Heart left ventricle (tissue), 13 donors: ENCODE results near the gene RNF31.

Experiments used
- POLR2A ChIP-seq, 2 donors: fragments of 450-650 bp; IDR thresholded peaks; one replicate each; pipeline ENCODE4 v1.6.1; 2017; ENCODE audit warnings: antibody characterized with exemption in 2 of 2, mild to moderate bottlenecking in 2 of 2, moderate library complexity in 2 of 2
- TF ChIP-seq, protein P1 (sequence below), 12 donors: fragments of 200-600 bp; sonication (generic) in 4 of 12; IDR thresholded peaks; one replicate each; pipeline versions ENCODE4 v1.5.0 to v1.8.0; 2018 to 2022; ENCODE audit warnings: antibody characterized with exemption in 12 of 12, mild to moderate bottlenecking in 5 of 12
- donor health status: ischemic (EF 13 %, LVEDD 7.1; RV severe dilation, severe dysfunction).
- donor health status: DM: no; HTN: yes; CAD: no.
- donor health status: DM: no; HTN: no; CAD: no.
- donor health status: ischemic (EF 25% LVEDD 6.9; RV normal size, moderate dysfunction).
- donor health status: ischemic (EF 25% LVEDD 5.7; RV mildly dilated, moderate dysfunction).
- donor health status: ischemic (EF 35%, LVEDD 5.7; RV mildly dilated, moderate dysfunction).
- donor health status: nonischemic (EF 11% LVEDD 7.7; RV severe dilation, severe dysfunction).
- donor health status: DM: yes; HTN: yes; CAD: no.
- donor health status: PGD.
- donor health status: ischemic (EF 29% LVEDD 5.4; RV normal size, mild dysfunction).
- donor health status: nonischemic (EF 23%, LVEDD 6.1; RV moderate dilation, normal function).

DNA sequence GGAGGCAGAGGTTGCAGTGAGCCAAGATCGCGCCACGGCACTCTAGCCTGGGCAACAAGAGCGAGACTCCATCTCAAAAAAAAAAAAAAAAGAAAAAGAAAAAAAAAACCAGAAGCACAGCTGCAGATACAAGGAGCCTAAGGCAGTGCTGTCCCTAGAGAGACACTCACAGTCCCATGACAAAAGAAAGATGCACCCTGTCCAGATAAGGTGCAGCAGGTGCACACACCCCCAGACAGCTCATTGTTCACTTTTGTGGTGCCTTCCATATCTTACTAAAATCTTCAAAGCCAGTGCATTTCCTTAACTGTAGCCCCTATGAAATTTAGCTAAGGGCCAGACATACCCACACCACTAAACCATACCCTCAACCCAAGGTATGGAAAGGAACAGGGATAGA lies 24.9 kb upstream of the RNF31 start:
- TF ChIP-seq, protein P1, sequence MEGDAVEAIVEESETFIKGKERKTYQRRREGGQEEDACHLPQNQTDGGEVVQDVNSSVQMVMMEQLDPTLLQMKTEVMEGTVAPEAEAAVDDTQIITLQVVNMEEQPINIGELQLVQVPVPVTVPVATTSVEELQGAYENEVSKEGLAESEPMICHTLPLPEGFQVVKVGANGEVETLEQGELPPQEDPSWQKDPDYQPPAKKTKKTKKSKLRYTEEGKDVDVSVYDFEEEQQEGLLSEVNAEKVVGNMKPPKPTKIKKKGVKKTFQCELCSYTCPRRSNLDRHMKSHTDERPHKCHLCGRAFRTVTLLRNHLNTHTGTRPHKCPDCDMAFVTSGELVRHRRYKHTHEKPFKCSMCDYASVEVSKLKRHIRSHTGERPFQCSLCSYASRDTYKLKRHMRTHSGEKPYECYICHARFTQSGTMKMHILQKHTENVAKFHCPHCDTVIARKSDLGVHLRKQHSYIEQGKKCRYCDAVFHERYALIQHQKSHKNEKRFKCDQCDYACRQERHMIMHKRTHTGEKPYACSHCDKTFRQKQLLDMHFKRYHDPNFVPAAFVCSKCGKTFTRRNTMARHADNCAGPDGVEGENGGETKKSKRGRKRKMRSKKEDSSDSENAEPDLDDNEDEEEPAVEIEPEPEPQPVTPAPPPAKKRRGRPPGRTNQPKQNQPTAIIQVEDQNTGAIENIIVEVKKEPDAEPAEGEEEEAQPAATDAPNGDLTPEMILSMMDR (IDR thresholded peaks at IDR 0.05) = no peak
- no peak for TF ChIP-seq POLR2A (IDR thresholded peaks at IDR 0.05)
